ENCODE measurements around the gene UBE2O. TPM values are rescaled to one million over a fixed set of nuclear protein-coding genes. Genes with fewer than 3 reads are reported as not detected.

Gene UBE2O
- total RNA-seq, 2 experiments from 2014 or later = 43.4 to 79.6 TPM

- TF ChIP-seq EZH2phosphoT487 (IDR thresholded peaks at IDR 0.05; ENCODE audit: borderline replicate concordance, low read depth, low read length) = no peak
- TF ChIP-seq CTCF (conservative IDR thresholded peaks at IDR 0.05; ENCODE audit: low read length) = no peak
- no peak for DNase-seq (ENCODE audit: low spot score)
- ChIA-PET CTCF (ENCODE audit: unreplicated experiment) (interaction anchor here (0.7 kb wide), 1 partner anchor 18 kb away, joined by 3 read pairs; no protein-coding TSS in a partner anchor), POLR2A (interaction anchor here (0.9 kb wide), 1 partner anchor 12 kb away, joined by 5 read pairs; no protein-coding TSS in a partner anchor)
- Histone ChIP-seq H3K36me3 (ENCODE audit: insufficient read depth, low read length) (peaks cover 38% of the 10 kb centered on the region; the same call in 1 of the 2 replicates), H2AFZ (ENCODE audit: low read length) (no peak overlapping the region), H3K9me2 (ENCODE audit: insufficient read depth, low read length) (no peaks in the 10 kb centered on the region), H3K4me2 (ENCODE audit: low read length) (no peak overlapping the region), H3K4me3 (ENCODE audit: low read depth, low read length, poor library complexity, severe bottlenecking) (no peak overlapping the region), H3K4me1 (ENCODE audit: insufficient read depth, low read length, poor library complexity, severe bottlenecking) (peaks cover 65% of the 10 kb centered on the region), H3K79me2 (ENCODE audit: insufficient read depth, low read depth, low read length) (peaks cover 75% of the 10 kb centered on the region), H3K27ac (ENCODE audit: low read depth, low read length, poor library complexity, severe bottlenecking) (no peak overlapping the region), H4K20me1 (ENCODE audit: insufficient read depth, low read length) (no peaks in the 10 kb centered on the region), H3K9me3 (ENCODE audit: low read length) (no peaks in the 10 kb centered on the region)
- no TSS peak for BruUV-seq (replicated peaks)
- intact Hi-C loops (cut with micrococcal nuclease; ENCODE audit: unreplicated experiment) = no loop called here
Observed at GRCh38 chr17:76415786-76416185, 37.2 kb downstream of the UBE2O start.

GRCh38 chr17:76414334-76415295 lies 38.3 kb downstream of the UBE2O start:
- H3K9me3 ChIP-seq (ENCODE audit: low read length) = no peaks in the 10 kb centered on the region
- ChIA-PET POLR2A (interaction anchor here (0.5 to 1.6 kb wide), 3 partner anchors 39 to 94 kb away, joined by 3 read pairs; no protein-coding TSS in a partner anchor), CTCF (ENCODE audit: unreplicated experiment) (interaction anchor here (0.7 to 1.1 kb wide), 2 partner anchors 17 to 52 kb away, joined by 3 read pairs; no protein-coding TSS in a partner anchor)
- no peak overlapping the region for H2AFZ ChIP-seq (ENCODE audit: low read length)
- H4K20me1 ChIP-seq (ENCODE audit: insufficient read depth, low read length) = no peaks in the 10 kb centered on the region
- no peak overlapping the region for H3K4me2 ChIP-seq (ENCODE audit: low read length)
- H3K36me3 ChIP-seq (ENCODE audit: insufficient read depth, low read length) = peaks cover 46% of the 10 kb centered on the region; the same call in 1 of the 2 replicates
- TF ChIP-seq EZH2phosphoT487 (IDR thresholded peaks at IDR 0.05; ENCODE audit: borderline replicate concordance, low read depth, low read length) = no peak
- peaks cover 56% of the 10 kb centered on the region for H3K4me1 ChIP-seq (ENCODE audit: insufficient read depth, low read length, poor library complexity, severe bottlenecking)
- no peak overlapping the region for H3K4me3 ChIP-seq (ENCODE audit: low read depth, low read length, poor library complexity, severe bottlenecking)
- no peaks in the 10 kb centered on the region for H3K9me2 ChIP-seq (ENCODE audit: insufficient read depth, low read length)
- intact Hi-C loops (cut with micrococcal nuclease; ENCODE audit: unreplicated experiment) = no loop called here
- no peak overlapping the region for H3K27ac ChIP-seq (ENCODE audit: low read depth, low read length, poor library complexity, severe bottlenecking)
- peaks cover 63% of the 10 kb centered on the region for H3K79me2 ChIP-seq (ENCODE audit: insufficient read depth, low read depth, low read length)
- no TSS peak for BruUV-seq (replicated peaks)
- no peak for DNase-seq (ENCODE audit: low spot score)

GRCh38 chr17:76411247-76411646 lies 41.7 kb downstream of the UBE2O start:
- TF ChIP-seq EZH2phosphoT487 (IDR thresholded peaks at IDR 0.05; ENCODE audit: borderline replicate concordance, low read depth, low read length) (no peak), CTCF (conservative IDR thresholded peaks at IDR 0.05; ENCODE audit: low read length) (no peak)
- Histone ChIP-seq H3K9me2 (ENCODE audit: insufficient read depth, low read length) (no peaks in the 10 kb centered on the region), H3K4me3 (ENCODE audit: low read depth, low read length, poor library complexity, severe bottlenecking) (no peak overlapping the region), H3K4me1 (ENCODE audit: insufficient read depth, low read length, poor library complexity, severe bottlenecking) (peaks cover 53% of the 10 kb centered on the region), H3K79me2 (ENCODE audit: insufficient read depth, low read depth, low read length) (peaks cover 53% of the 10 kb centered on the region), H3K36me3 (ENCODE audit: insufficient read depth, low read length) (peaks cover 39% of the 10 kb centered on the region; the same call in 1 of the 2 replicates), H3K27ac (ENCODE audit: low read depth, low read length, poor library complexity, severe bottlenecking) (no peak overlapping the region), H4K20me1 (ENCODE audit: insufficient read depth, low read length) (peaks cover 9% of the 10 kb centered on the region; the same call in 1 of the 2 replicates), H3K4me2 (ENCODE audit: low read length) (no peak overlapping the region), H3K9me3 (ENCODE audit: low read length) (no peaks in the 10 kb centered on the region), H2AFZ (ENCODE audit: low read length) (no peak overlapping the region)
- no peak for DNase-seq (ENCODE audit: low spot score)
- CTCF ChIA-PET (ENCODE audit: unreplicated experiment) = interaction anchor here (0.9 to 4.7 kb wide), 5 partner anchors 8 to 47 kb away, joined by 3 to 33 read pairs (median 3); no protein-coding TSS in a partner anchor
- intact Hi-C loops (cut with micrococcal nuclease; ENCODE audit: unreplicated experiment) = no loop called here
- no TSS peak for BruUV-seq (replicated peaks)
- POLR2A ChIA-PET = interaction anchor here (0.7 to 1.5 kb wide), 6 partner anchors 11 to 96 kb away, joined by 3 to 12 read pairs (median 3); no protein-coding TSS in a partner anchor
